IMR-90 (cell line): Measurements from ENCODE around the gene LAMA4. TPM values are rescaled to one million over a fixed set of nuclear protein-coding genes. Genes with fewer than 3 reads are reported as not detected.
A peak's percentile ranks its signal among the peaks of the same experiment; 100 is the strongest.

Experiments
- ATAC-seq: fragments of 200-7000 bp; cut with Tn5 transposase; 2 replicates; pipeline ENCODE4 v1.9.1; 2020; ENCODE audit warnings: low read depth, mild to moderate bottlenecking, moderate library complexity
- BruUV-seq: library from RNA; stranded (reverse); fragments of 400-500 nt; replicated peaks from 2 replicates; lab custom pipeline; 2021; lab: Mats Ljungman, UMichigan
- CTCF ChIA-PET: fragments of 300-600 bp; formaldehyde crosslinking; extraction: SDS; loops from one replicate; lab custom pipeline; 2021; ENCODE audit warnings: antibody characterized with exemption; lab: Yijun Ruan, JAX
- POLR2A ChIA-PET: fragments of 300-600 bp; sonication (Branson Sonifier 250); formaldehyde crosslinking; loops from one replicate; lab custom pipeline; 2022; ENCODE audit warnings: antibody characterized with exemption; ENCODE audit not compliant: unreplicated experiment; lab: Charles Lee
- DNase-seq: peaks from one replicate; pipeline ENCODE4 v3.0.0; 2013
- H2AFZ ChIP-seq: replicated peaks from 2 replicates; pipeline ENCODE3; 2013; ENCODE audit warnings: low read length, mild to moderate bottlenecking; ENCODE audit not compliant: poor library complexity
- H2AK5ac ChIP-seq: 2 replicates; pipeline ENCODE4 v1.6.1; 2013; ENCODE audit warnings: low read depth, low read length, inconsistent platforms
- H2AK9ac ChIP-seq: replicated peaks from 2 replicates; pipeline ENCODE3; 2013; ENCODE audit warnings: mild to moderate bottlenecking, low read depth, low read length, moderate library complexity; ENCODE audit not compliant: poor library complexity
- H2BK120ac ChIP-seq: 2 replicates; pipeline ENCODE4 v1.6.1; 2013; ENCODE audit warnings: low read depth, low read length, inconsistent platforms
- H2BK15ac ChIP-seq: 3 replicates; pipeline ENCODE4 v1.6.1; 2013; ENCODE audit warnings: low read depth, low read length, inconsistent platforms
- H2BK20ac ChIP-seq: 2 replicates; pipeline ENCODE4 v1.6.1; 2013; ENCODE audit warnings: low read depth, mild to moderate bottlenecking, inconsistent platforms, low read length, moderate library complexity
- H2BK5ac ChIP-seq: 2 replicates; pipeline ENCODE4 v1.6.1; 2013; ENCODE audit warnings: mild to moderate bottlenecking, low read depth, low read length, inconsistent platforms; ENCODE audit not compliant: poor library complexity, severe bottlenecking
- H3K14ac ChIP-seq: replicated peaks from 2 replicates; pipeline ENCODE4 v1.6.1; 2013; ENCODE audit warnings: low read depth, low read length, inconsistent platforms
- H3K18ac ChIP-seq: 2 replicates; pipeline ENCODE4 v1.6.1; 2013; ENCODE audit warnings: low read depth, low read length, control low read depth
- H3K23ac ChIP-seq: 2 replicates; pipeline ENCODE4 v1.6.1; 2013; ENCODE audit warnings: low read depth, low read length, inconsistent platforms
- H3K27ac ChIP-seq: 2 replicates; pipeline ENCODE4 v1.5.1; 2013; ENCODE audit warnings: mild to moderate bottlenecking, control low read depth, low read length; ENCODE audit not compliant: insufficient read depth
- H3K27me3 ChIP-seq: 2 replicates; pipeline ENCODE4 v1.6.1; 2013; ENCODE audit warnings: low read length; ENCODE audit not compliant: control insufficient read depth, insufficient read depth
- H3K36me3 ChIP-seq: 2 replicates; pipeline ENCODE4 v1.6.1; 2013; ENCODE audit warnings: low read length, mixed read lengths; ENCODE audit not compliant: control insufficient read depth, insufficient read depth
- H3K4ac ChIP-seq: 2 replicates; pipeline ENCODE4 v1.6.1; 2013; ENCODE audit warnings: low read depth, low read length, inconsistent platforms
- H3K4me1 ChIP-seq: 2 replicates; pipeline ENCODE4 v1.6.1; 2013; ENCODE audit warnings: low read length, mixed read lengths; ENCODE audit not compliant: control insufficient read depth, insufficient read depth
- H3K4me2 ChIP-seq: 2 replicates; pipeline ENCODE4 v1.6.1; 2013; ENCODE audit warnings: low read depth, mild to moderate bottlenecking, control low read depth, low read length, moderate library complexity
- H3K4me3 ChIP-seq: 2 replicates; pipeline ENCODE4 v1.5.1; 2013; ENCODE audit warnings: low read depth, mild to moderate bottlenecking, control low read depth, low read length, moderate library complexity; ENCODE audit not compliant: insufficient read depth
- H3K56ac ChIP-seq: 2 replicates; pipeline ENCODE4 v1.6.1; 2013; ENCODE audit warnings: low read length, inconsistent platforms; ENCODE audit not compliant: insufficient read depth; ENCODE audit errors: extremely low read depth
- H3K79me1 ChIP-seq, 2 experiments: 2 replicates each; pipeline ENCODE4 v1.6.1; 2013; ENCODE audit warnings: low read length in 2 of 2, inconsistent platforms in 1 of 2, low read depth in 1 of 2
- H3K9ac ChIP-seq: 2 replicates; pipeline ENCODE4 v1.6.1; 2013; ENCODE audit warnings: low read depth, low read length, control low read depth
- H3K9me1 ChIP-seq: 2 replicates; pipeline ENCODE4 v1.6.1; 2013; ENCODE audit warnings: low read length, inconsistent platforms; ENCODE audit not compliant: insufficient read depth
- H3K9me3 ChIP-seq: 2 replicates; pipeline ENCODE4 v1.6.1; 2013; ENCODE audit warnings: low read length; ENCODE audit not compliant: control insufficient read depth, insufficient read depth
- H4K20me1 ChIP-seq: 2 replicates; pipeline ENCODE4 v1.6.1; 2013; ENCODE audit warnings: low read length, inconsistent platforms; ENCODE audit not compliant: insufficient read depth
- H4K5ac ChIP-seq: 2 replicates; pipeline ENCODE4 v1.6.1; 2013; ENCODE audit warnings: mild to moderate bottlenecking, low read depth, low read length, control low read depth
- H4K8ac ChIP-seq, 2 experiments: 2 replicates each; pipeline ENCODE4 v1.6.1; 2013; ENCODE audit warnings: low read depth in 2 of 2, low read length in 2 of 2, control low read depth in 1 of 2, inconsistent platforms in 1 of 2
- H4K91ac ChIP-seq: 2 replicates; pipeline ENCODE4 v1.6.1; 2013; ENCODE audit warnings: low read depth, low read length, inconsistent platforms; ENCODE audit not compliant: insufficient read depth
- CEBPB ChIP-seq: IDR thresholded peaks from 2 replicates; pipeline ENCODE4 v1.6.1; 2012; ENCODE audit warnings: low read depth, low read length, improper control_type of control experiment
- CTCF ChIP-seq: conservative IDR thresholded peaks from 2 replicates; pipeline ENCODE4 v1.5.1; 2012; ENCODE audit warnings: mild to moderate bottlenecking, low read depth, low read length, improper control_type of control experiment
- FOS ChIP-seq: fragments of 150-350 bp; IDR thresholded peaks from 2 replicates; pipeline ENCODE4 v1.6.1; 2016; ENCODE audit warnings: low read depth, low read length
- MAFK ChIP-seq: IDR thresholded peaks from 2 replicates; pipeline ENCODE4 v1.6.1; 2012; ENCODE audit warnings: low read depth, low read length, improper control_type of control experiment
- WGBS, 2 experiments: methylation state at CpG; one replicate each; pipeline versions ENCODE4 v1.1.5 to v1.1.7; 2013; ENCODE audit warnings: missing lambda C conversion rate in 2 of 2; ENCODE audit not compliant: insufficient read length in 1 of 2; ENCODE audit errors: extremely low coverage in 2 of 2; 5-methylcytosine and 5-hydroxymethylcytosine counted together
- dilution Hi-C: fragments of 300-500 bp; cut with HindIII; formaldehyde crosslinking; loops from one replicate; pipeline ENCODE4 v1.14.3; 2018; ENCODE audit warnings: low sequenced_read_pairs; ENCODE audit not compliant: unreplicated experiment
- in situ Hi-C: fragments of 300-500 bp; cut with MboI; formaldehyde crosslinking; loops from 3 replicates; pipeline ENCODE4 v1.14.3; 2019; ENCODE audit warnings: low sequenced_read_pairs, inconsistent platforms, mixed read lengths
- intact Hi-C: fragments of 100-400 bp; cut with micrococcal nuclease; formaldehyde crosslinking; loops from 2 replicates; pipeline ENCODE4 v1.10.0; 2022
- polyA plus RNA-seq, 3 experiments: library from polyadenylated mRNA; depleted of rRNA; stranded (reverse); fragments of >200 nt; gene quantifications; 2 replicates each; pipeline ENCODE4 v1.2.3, GENCODE V29; 2012; ENCODE audit warnings: low replicate concordance in 1 of 3
- total RNA-seq: library from RNA; depleted of rRNA; stranded (reverse); fragments of >200 nt; gene quantifications from 2 replicates; pipeline ENCODE4 v1.2.3, GENCODE V29; 2012

The LAMA4 gene
- total and polyA plus RNA-seq, 2 of the 4 experiments (the other 2 are of a cell fraction) = 33.9 to 35.8 TPM

GRCh38 chr6:112227992-112228391 is 26.4 kb downstream of the LAMA4 start:
- H3K4me1 ChIP-seq = peaks cover 21% of the 10 kb centered on the region
- no peak overlapping the region for H3K4me2 ChIP-seq
- H3K27ac ChIP-seq = no peak overlapping the region

More at GRCh38 chr6:112227992-112228391, 26.4 kb downstream of the LAMA4 start:
- in situ Hi-C loops = no loop called here
- H3K4me3 ChIP-seq = no peak overlapping the region
- peak overlapping the region; percentile 11 to 27; a peak in 1 of 4 replicates for H4K8ac ChIP-seq
- no peak overlapping the region for H3K56ac ChIP-seq
- peak overlapping the region; percentile 80 for H3K14ac ChIP-seq
- no peak overlapping the region for H2BK5ac ChIP-seq
- no peaks in the 10 kb centered on the region for H3K27me3 ChIP-seq
- H2BK120ac ChIP-seq = peak overlapping the region; percentile 71; the same call in 1 of the 2 replicates
- H4K91ac ChIP-seq = peak overlapping the region; percentile 59; the same call in 1 of the 2 replicates
- ChIA-PET POLR2A (interaction anchor here (0.9 kb wide), 1 partner anchor 14 kb away, joined by 3 read pairs; no protein-coding TSS in a partner anchor), CTCF (no interaction called here)
- peak; percentile 87 for TF ChIP-seq CEBPB
- no peak for TF ChIP-seq CTCF
- TF ChIP-seq MAFK = no peak
- no peak for TF ChIP-seq FOS
- no peak overlapping the region for H4K5ac ChIP-seq
- no peak overlapping the region for H2AK9ac ChIP-seq
- H2AFZ ChIP-seq = no peak overlapping the region
- H3K9me3 ChIP-seq = no peaks in the 10 kb centered on the region
- dilution Hi-C loops = no loop called here
- DNase-seq = no peak
- no peak overlapping the region for H3K9ac ChIP-seq
- peak overlapping the region; percentile 13 for H2AK5ac ChIP-seq
- no peak overlapping the region; the same call in 1 of the 2 replicates for H3K23ac ChIP-seq
- H3K4ac ChIP-seq = no peak overlapping the region
- BruUV-seq = no TSS peak
- H2BK20ac ChIP-seq = no peak overlapping the region
- H4K20me1 ChIP-seq = no peaks in the 10 kb centered on the region
- peak overlapping the region; percentile 75 for H3K18ac ChIP-seq
- H3K9me1 ChIP-seq = peaks cover 7% of the 10 kb centered on the region
- intact Hi-C loops = no loop called here
- no peak overlapping the region for H2BK15ac ChIP-seq
- WGBS, 2 experiments = no CpG with 5 or more reads among the region's 1 CpG
- no peak for ATAC-seq
- peaks cover 8% of the 10 kb centered on the region; the same call in 1 of the 2 replicates for H3K36me3 ChIP-seq
- H3K79me1 ChIP-seq = peaks cover 3 to 7% of the 10 kb centered on the region in 2 experiments; a peak in 3 of 4 replicates
